ENCODE data around the gene TNNC1.

- TF ChIP-seq CTCF (IDR thresholded peaks at IDR 0.05) (no peak), POLR2A (IDR thresholded peaks at IDR 0.05) (no peak), POLR2AphosphoS5 (IDR thresholded peaks at IDR 0.05) (no peak)
Observed at GRCh38 chr3:52438104-52438376, 15.8 kb downstream of the TNNC1 start.

Measured in breast epithelium (tissue), 3 donors.